ENCODE data around the gene RPS24.

DNA sequence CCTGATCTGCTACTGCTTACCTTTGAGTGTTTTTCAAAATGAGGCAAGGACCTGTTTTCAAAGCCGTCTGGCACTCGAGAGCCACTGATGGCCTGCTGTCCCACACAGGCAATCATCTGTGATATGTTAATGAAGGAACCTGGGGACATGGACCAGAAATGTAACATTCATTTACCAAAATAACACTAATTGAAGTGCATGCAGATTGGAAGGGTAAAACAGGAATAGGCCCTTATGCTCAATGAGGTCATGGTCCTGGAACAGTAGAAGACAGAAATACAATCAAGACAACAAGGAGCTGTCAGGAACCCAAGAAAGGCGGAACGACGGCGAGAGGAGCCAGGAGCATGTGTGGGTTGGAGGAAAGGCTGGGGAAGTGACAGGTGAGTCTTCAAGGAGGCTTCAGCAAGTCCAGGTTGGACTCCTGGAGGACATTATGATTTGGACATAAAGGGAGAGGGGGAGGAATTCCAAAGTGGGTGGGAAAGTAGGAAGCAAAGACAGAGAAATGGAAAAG is 32.6 kb upstream of the RPS24 start:
- TF ChIP-seq, protein P1, sequence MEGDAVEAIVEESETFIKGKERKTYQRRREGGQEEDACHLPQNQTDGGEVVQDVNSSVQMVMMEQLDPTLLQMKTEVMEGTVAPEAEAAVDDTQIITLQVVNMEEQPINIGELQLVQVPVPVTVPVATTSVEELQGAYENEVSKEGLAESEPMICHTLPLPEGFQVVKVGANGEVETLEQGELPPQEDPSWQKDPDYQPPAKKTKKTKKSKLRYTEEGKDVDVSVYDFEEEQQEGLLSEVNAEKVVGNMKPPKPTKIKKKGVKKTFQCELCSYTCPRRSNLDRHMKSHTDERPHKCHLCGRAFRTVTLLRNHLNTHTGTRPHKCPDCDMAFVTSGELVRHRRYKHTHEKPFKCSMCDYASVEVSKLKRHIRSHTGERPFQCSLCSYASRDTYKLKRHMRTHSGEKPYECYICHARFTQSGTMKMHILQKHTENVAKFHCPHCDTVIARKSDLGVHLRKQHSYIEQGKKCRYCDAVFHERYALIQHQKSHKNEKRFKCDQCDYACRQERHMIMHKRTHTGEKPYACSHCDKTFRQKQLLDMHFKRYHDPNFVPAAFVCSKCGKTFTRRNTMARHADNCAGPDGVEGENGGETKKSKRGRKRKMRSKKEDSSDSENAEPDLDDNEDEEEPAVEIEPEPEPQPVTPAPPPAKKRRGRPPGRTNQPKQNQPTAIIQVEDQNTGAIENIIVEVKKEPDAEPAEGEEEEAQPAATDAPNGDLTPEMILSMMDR (IDR thresholded peaks at IDR 0.05; ENCODE audit: low read depth, low read length, poor library complexity, severe bottlenecking) = no peak
- TF ChIP-seq EZH2phosphoT487 (IDR thresholded peaks at IDR 0.05; ENCODE audit: borderline replicate concordance, low read length) = no peak
